Tibial artery (tissue), 4 donors: ENCODE results near the gene TLE1.

ENCODE experiments used
- DNase-seq, 2 donors: peaks; one replicate each; pipeline ENCODE4 v3.0.0-alpha.2; 2019
- H3K27ac ChIP-seq, 2 donors: fragments of 200-600 bp; sonication (generic) in 1 of 2; 1 replicate in 1 of 2; 2 replicates in 1 of 2; pipeline ENCODE4 v1.5.1; 2018 to 2019; ENCODE audit warnings: mild to moderate bottlenecking in 1 of 2
- H3K27me3 ChIP-seq, 2 donors: fragments of 200-600 bp; sonication (generic) in 1 of 2; one replicate each; pipeline versions ENCODE4 v1.5.1 to v1.6.0; 2016 to 2019
- H3K36me3 ChIP-seq, 3 donors: fragments of 200-600 bp; sonication (generic) in 2 of 3; one replicate each; pipeline ENCODE4 v1.5.1; 2016 to 2019; ENCODE audit warnings: mild to moderate bottlenecking in 2 of 3
- H3K4me1 ChIP-seq, 4 donors: fragments of 200-600 bp; sonication (generic) in 2 of 4; 1 replicate in 3 of 4; 2 replicates in 1 of 4; pipeline ENCODE4 v1.5.1; 2016 to 2019
- H3K4me3 ChIP-seq, 2 donors: fragments of 200-600 bp; sonication (generic) in 1 of 2; 1 replicate in 1 of 2; 2 replicates in 1 of 2; pipeline ENCODE4 v1.5.1; 2018 to 2019; ENCODE audit warnings: mild to moderate bottlenecking in 2 of 2
- H3K9me3 ChIP-seq, 3 donors: fragments of 200-600 bp; sonication (generic) in 1 of 3; one replicate each; pipeline ENCODE4 v1.5.1; 2016 to 2019
- CTCF ChIP-seq, 2 experiments: fragments of 200-600 bp in 1 of 2; fragments of 450-650 bp in 1 of 2; IDR thresholded peaks; one replicate each; pipeline ENCODE4 v1.5.1; 2017 to 2019; ENCODE audit warnings: antibody characterized with exemption in 2 of 2, mild to moderate bottlenecking in 1 of 2, moderate library complexity in 1 of 2
- intact Hi-C: fragments of 100-400 bp; cut with DNase I; formaldehyde crosslinking; loops from one replicate; pipeline ENCODE4 v1.15.0; 2023; ENCODE audit warnings: low total_unique reads

The TLE1 gene

GRCh38 chr9:81558091-81558830 is 131.1 kb downstream of the TLE1 start:
- Histone ChIP-seq H3K36me3 (no peaks in the 10 kb centered on the region), H3K4me1 (peaks cover 0 to 17% (median 8%) of the 10 kb centered on the region in 4 donors), H3K27ac (no peak overlapping the region), H3K27me3 (no peaks in the 10 kb centered on the region), H3K4me3 (no peak overlapping the region), H3K9me3 (no peaks in the 10 kb centered on the region)
- intact Hi-C loops = no loop called here
- DNase-seq = no peak
- no peak for TF ChIP-seq CTCF (IDR thresholded peaks at IDR 0.05)

DNA sequence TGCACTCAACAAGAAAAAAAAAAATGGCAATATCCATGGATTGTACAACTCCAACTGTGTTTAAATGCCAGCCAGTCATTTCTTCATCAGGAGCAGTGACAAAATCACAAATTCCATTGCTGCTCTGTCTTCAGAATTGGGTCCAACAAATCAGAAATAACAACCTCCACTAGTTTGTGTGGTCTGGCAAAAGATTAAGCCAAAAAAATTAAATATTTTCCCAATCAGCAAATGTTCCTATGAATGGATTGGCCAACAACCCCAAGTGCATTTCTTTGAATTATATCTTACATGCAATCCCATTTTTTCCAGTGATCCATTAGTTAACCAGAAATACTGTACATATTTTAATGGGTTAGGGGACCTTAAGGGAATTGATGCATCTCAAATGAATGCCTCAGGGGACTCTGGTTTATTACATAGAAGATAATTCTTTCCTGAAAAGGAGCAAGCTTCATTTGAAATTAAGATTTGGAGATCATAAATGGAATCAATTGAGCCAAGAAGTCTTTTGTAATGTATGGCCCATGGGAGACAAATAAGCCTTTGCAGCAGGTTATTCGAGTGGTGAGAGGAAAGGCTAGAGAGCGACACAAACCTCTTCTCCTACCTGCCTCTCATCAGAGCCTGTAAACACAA is 131.8 kb downstream of the TLE1 start:
- H3K4me1 ChIP-seq = peaks cover 0 to 17% (median 8%) of the 10 kb centered on the region in 4 donors
- H3K27ac ChIP-seq = no peak overlapping the region
- H3K9me3 ChIP-seq = no peaks in the 10 kb centered on the region
- DNase-seq = no peak
- H3K36me3 ChIP-seq = no peaks in the 10 kb centered on the region
- no peak for TF ChIP-seq CTCF (IDR thresholded peaks at IDR 0.05)
- H3K27me3 ChIP-seq = no peaks in the 10 kb centered on the region
- intact Hi-C loops = no loop called here
- no peak overlapping the region for H3K4me3 ChIP-seq

- intact Hi-C loops = no loop called here
- Histone ChIP-seq H3K4me1 (peaks cover 0 to 17% (median 8%) of the 10 kb centered on the region in 4 donors), H3K36me3 (no peaks in the 10 kb centered on the region), H3K27ac (no peak overlapping the region), H3K27me3 (no peaks in the 10 kb centered on the region), H3K9me3 (no peaks in the 10 kb centered on the region), H3K4me3 (no peak overlapping the region)
- no peak for DNase-seq
- TF ChIP-seq CTCF (IDR thresholded peaks at IDR 0.05) = no peak
These were observed 132.4 kb downstream of the TLE1 start for GRCh38 chr9:81556923-81557322.

GRCh38 chr9:81552581-81552991 is 136.8 kb downstream of the TLE1 start:
- no peak for DNase-seq
- no peak overlapping the region for H3K27ac ChIP-seq
- no peaks in the 10 kb centered on the region for H3K9me3 ChIP-seq
- intact Hi-C loops = no loop called here
- no peaks in the 10 kb centered on the region for H3K27me3 ChIP-seq
- peaks cover 0 to 6% (median under 1%) of the 10 kb centered on the region in 4 donors for H3K4me1 ChIP-seq
- no peak overlapping the region for H3K4me3 ChIP-seq
- no peaks in the 10 kb centered on the region for H3K36me3 ChIP-seq
- TF ChIP-seq CTCF (IDR thresholded peaks at IDR 0.05) = no peak

DNA sequence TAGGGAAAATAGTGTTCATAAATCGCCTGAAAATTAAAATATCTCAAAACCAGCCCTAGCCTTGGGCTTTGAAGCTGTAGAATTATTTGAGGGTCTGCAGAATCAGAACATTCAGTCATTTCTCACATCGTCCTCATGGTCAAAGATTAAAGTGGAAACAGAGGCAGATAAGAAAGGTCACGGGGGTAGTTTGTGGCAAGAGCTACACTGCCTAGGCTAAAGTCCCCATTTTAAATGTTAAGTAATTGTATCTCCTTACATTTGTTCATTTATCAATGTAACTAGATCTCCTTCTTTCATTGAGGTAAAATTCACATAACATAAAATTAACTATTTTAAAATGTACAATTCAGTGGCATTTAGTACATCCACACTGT is 139.2 kb downstream of the TLE1 start:
- intact Hi-C loops = no loop called here
- Histone ChIP-seq H3K27ac (no peak overlapping the region), H3K9me3 (no peaks in the 10 kb centered on the region), H3K36me3 (no peaks in the 10 kb centered on the region), H3K4me1 (no peaks in the 10 kb centered on the region), H3K4me3 (no peak overlapping the region), H3K27me3 (no peaks in the 10 kb centered on the region)
- TF ChIP-seq CTCF (IDR thresholded peaks at IDR 0.05) = no peak
- DNase-seq = no peak
